NCI-H1694 treated with DMSO at 0.1 percent for 48 hours (cell line): ENCODE measurements around the gene ADD3.
"Not testable (repeated sequence)": the region's sequence is repeated elsewhere in the genome, so short reads cannot be mapped to it uniquely, and the experiment has no call there.

Experiments
- DNase-seq: peaks from one replicate; lab custom pipeline; 2025; lab: John Stamatoyannopoulos, UW

Gene ADD3

GRCh38 chr10:110033701-110034235, 26.0 kb downstream of the ADD3 start:
- no peak for DNase-seq

GRCh38 chr10:110034596-110034995, 26.8 kb downstream of the ADD3 start:
- DNase-seq: no peak

GRCh38 chr10:110035070-110035921, 27.5 kb downstream of the ADD3 start:
- no peak for DNase-seq

GRCh38 chr10:110036640-110037039, 28.9 kb downstream of the ADD3 start:
- DNase-seq: no peak

GRCh38 chr10:110039254-110039653, 31.5 kb downstream of the ADD3 start:
- DNase-seq: no peak

- DNase-seq: no peak
Observed at GRCh38 chr10:110040108-110040507, 32.3 kb downstream of the ADD3 start.

- DNase-seq: no peak
Observed at GRCh38 chr10:110040767-110041478, 33.1 kb downstream of the ADD3 start.

GRCh38 chr10:110041479-110041829, 33.7 kb downstream of the ADD3 start:
- DNase-seq: no peak

GRCh38 chr10:110042181-110042580, 34.4 kb downstream of the ADD3 start:
- DNase-seq: no peak

- DNase-seq: no peak
Observed at GRCh38 chr10:110042891-110043290, 35.1 kb downstream of the ADD3 start.

- DNase-seq: no peak
Observed at GRCh38 chr10:110044681-110045080, 36.9 kb downstream of the ADD3 start.

GRCh38 chr10:110045772-110046171, 38.0 kb downstream of the ADD3 start:
- no peak for DNase-seq

GRCh38 chr10:110048145-110048544, 40.4 kb downstream of the ADD3 start:
- DNase-seq: not testable (repeated sequence)

GRCh38 chr10:110048781-110049180, 41.0 kb downstream of the ADD3 start:
- DNase-seq: no peak

GRCh38 chr10:110049889-110050591, 42.3 kb downstream of the ADD3 start:
- not testable (repeated sequence) for DNase-seq

- no peak for DNase-seq
Observed at GRCh38 chr10:110051487-110051886, 43.7 kb downstream of the ADD3 start.

GRCh38 chr10:110052916-110053315, 45.1 kb downstream of the ADD3 start:
- DNase-seq: no peak

GRCh38 chr10:110056822-110057221, 49.0 kb downstream of the ADD3 start:
- no peak for DNase-seq

- DNase-seq: no peak
Observed at GRCh38 chr10:110057456-110057855, 49.7 kb downstream of the ADD3 start.

GRCh38 chr10:110058212-110058611, 50.4 kb downstream of the ADD3 start:
- DNase-seq: no peak

- DNase-seq: no peak
Observed at GRCh38 chr10:110059925-110060324, 52.1 kb downstream of the ADD3 start.

- no peak for DNase-seq
Observed at GRCh38 chr10:110061687-110062086, 53.9 kb downstream of the ADD3 start.

GRCh38 chr10:110065269-110065668, 57.5 kb downstream of the ADD3 start:
- DNase-seq: no peak
